Prostate gland (tissue), 2 donors: ENCODE results near the gene CUL1. TPM values are rescaled to one million over a fixed set of nuclear protein-coding genes. Genes with fewer than 3 reads are reported as not detected.

ENCODE experiments used
- DNase-seq: peaks from one replicate; pipeline ENCODE4 v3.0.0-alpha.2; 2019; ENCODE audit warnings: low spot score
- H3K27ac ChIP-seq, 2 donors: fragments of 200-600 bp; sonication (generic); 2 replicates each; pipeline ENCODE4 v1.5.1; 2017 to 2019
- H3K27me3 ChIP-seq: fragments of 200-600 bp; sonication (generic); replicated peaks from 2 replicates; pipeline ENCODE4 v1.5.1; 2019; ENCODE audit not compliant: insufficient read depth
- H3K36me3 ChIP-seq, 2 donors: fragments of 200-600 bp; sonication (generic); 1 replicate in 1 of 2; 2 replicates in 1 of 2; pipeline versions ENCODE4 v1.5.1 to v1.8.1; 2017 to 2019
- H3K4me1 ChIP-seq: fragments of 200-600 bp; sonication (generic); replicated peaks from 2 replicates; pipeline ENCODE4 v1.5.1; 2019
- H3K4me3 ChIP-seq, 2 donors: fragments of 200-600 bp; sonication (generic); 2 replicates each; pipeline ENCODE4 v1.5.1; 2017 to 2019
- H3K9me3 ChIP-seq: fragments of 200-600 bp; sonication (generic); 2 replicates; pipeline ENCODE4 v1.5.1; 2017
- CTCF ChIP-seq, 4 experiments: fragments of 200-600 bp in 2 of 4; fragments of 450-650 bp in 2 of 4; sonication (generic) in 2 of 4; IDR thresholded peaks; 1 replicate in 3 of 4; 2 replicates in 1 of 4; pipeline ENCODE4 v1.5.1; 2016 to 2019; ENCODE audit warnings: antibody characterized with exemption in 4 of 4, mild to moderate bottlenecking in 2 of 4, moderate library complexity in 2 of 4
- POLR2A ChIP-seq: fragments of 450-650 bp; IDR thresholded peaks from one replicate; pipeline ENCODE4 v1.6.1; 2016; ENCODE audit warnings: antibody characterized with exemption, mild to moderate bottlenecking
- POLR2AphosphoS5 ChIP-seq: sonication (generic); formaldehyde crosslinking; IDR thresholded peaks from one replicate; pipeline ENCODE4 v1.6.1; 2017; ENCODE audit warnings: antibody characterized with exemption
- WGBS: methylation state at CpG from one replicate; pipeline ENCODE4 v1.1.5; 2018; 5-methylcytosine and 5-hydroxymethylcytosine counted together
- intact Hi-C: fragments of 100-400 bp; cut with DNase I; formaldehyde crosslinking; loops from one replicate; pipeline ENCODE4 v1.14.2; 2022
- total RNA-seq, 2 donors: library from RNA; depleted of rRNA; stranded (reverse); fragments of >200 nt; gene quantifications; one replicate each; pipeline ENCODE4 v1.1.0, GENCODE V29; 2016

CUL1 gene
- total RNA-seq, 2 donors from 2014 or later = 39.0 to 105 TPM

GRCh38 chr7:148712678-148713329, 14.1 kb downstream of the CUL1 start:
- WGBS = 66% methylated on average over 4 of the region's 4 CpGs
- Histone ChIP-seq H3K4me3 (no peak overlapping the region), H3K27ac (no peak overlapping the region), H3K4me1 (no peaks in the 10 kb centered on the region), H3K27me3 (no peaks in the 10 kb centered on the region), H3K9me3 (no peaks in the 10 kb centered on the region), H3K36me3 (no peaks in the 10 kb centered on the region)
- intact Hi-C loops = no loop called here
- DNase-seq = no peak
- no peak for TF ChIP-seq POLR2AphosphoS5

- no peak overlapping the region for H3K4me3 ChIP-seq
- no peak for TF ChIP-seq POLR2A
- no peak for TF ChIP-seq POLR2AphosphoS5
- no peak for TF ChIP-seq CTCF (IDR thresholded peaks at IDR 0.05)
- no peaks in the 10 kb centered on the region for H3K9me3 ChIP-seq
- no peaks in the 10 kb centered on the region for H3K27me3 ChIP-seq
- no peaks in the 10 kb centered on the region for H3K36me3 ChIP-seq
- no peaks in the 10 kb centered on the region for H3K4me1 ChIP-seq
- intact Hi-C loops = no loop called here
- H3K27ac ChIP-seq = no peak overlapping the region
- no peak for DNase-seq
- WGBS = 84% methylated on average over 2 of the region's 2 CpGs
Measured at GRCh38 chr7:148714498-148714897, 15.8 kb downstream of the CUL1 start.

GRCh38 chr7:148715027-148715426, 16.3 kb downstream of the CUL1 start:
- no peaks in the 10 kb centered on the region for H3K27me3 ChIP-seq
- no peaks in the 10 kb centered on the region for H3K9me3 ChIP-seq
- H3K36me3 ChIP-seq = no peaks in the 10 kb centered on the region
- WGBS = 88% methylated on average over 6 of the region's 6 CpGs
- no peak for TF ChIP-seq POLR2AphosphoS5
- no peak for TF ChIP-seq POLR2A
- no peak for TF ChIP-seq CTCF (IDR thresholded peaks at IDR 0.05)
- no peak overlapping the region for H3K4me3 ChIP-seq
- intact Hi-C loops = no loop called here
- DNase-seq = no peak
- no peak overlapping the region for H3K27ac ChIP-seq
- H3K4me1 ChIP-seq = no peaks in the 10 kb centered on the region

GRCh38 chr7:148717266-148717793, 18.6 kb downstream of the CUL1 start:
- WGBS = 68% methylated on average over 12 of the region's 12 CpGs
- no peak for DNase-seq
- no peak overlapping the region for H3K4me3 ChIP-seq
- intact Hi-C loops = no loop called here
- H3K4me1 ChIP-seq = no peaks in the 10 kb centered on the region
- no peak for TF ChIP-seq POLR2A
- no peak for TF ChIP-seq CTCF (IDR thresholded peaks at IDR 0.05)
- no peak for TF ChIP-seq POLR2AphosphoS5
- H3K27ac ChIP-seq = no peak overlapping the region
- H3K36me3 ChIP-seq = no peaks in the 10 kb centered on the region
- H3K9me3 ChIP-seq = no peaks in the 10 kb centered on the region
- no peaks in the 10 kb centered on the region for H3K27me3 ChIP-seq

- no peak for DNase-seq
- Histone ChIP-seq H3K4me1 (no peaks in the 10 kb centered on the region), H3K27me3 (no peaks in the 10 kb centered on the region), H3K27ac (no peak overlapping the region), H3K36me3 (no peaks in the 10 kb centered on the region), H3K9me3 (no peaks in the 10 kb centered on the region), H3K4me3 (no peak overlapping the region)
- WGBS = 78% methylated on average over 3 of the region's 3 CpGs
- intact Hi-C loops = no loop called here
- no peak for TF ChIP-seq CTCF (IDR thresholded peaks at IDR 0.05)
- TF ChIP-seq POLR2AphosphoS5 = no peak
- no peak for TF ChIP-seq POLR2A
Measured at GRCh38 chr7:148718431-148718830, 19.7 kb downstream of the CUL1 start.
